ENCODE measurements around the gene CES2.

GRCh38 chr16:66895689-66895979 lies 39.7 kb upstream of the CES2 start:
- TF ChIP-seq, protein P1, sequence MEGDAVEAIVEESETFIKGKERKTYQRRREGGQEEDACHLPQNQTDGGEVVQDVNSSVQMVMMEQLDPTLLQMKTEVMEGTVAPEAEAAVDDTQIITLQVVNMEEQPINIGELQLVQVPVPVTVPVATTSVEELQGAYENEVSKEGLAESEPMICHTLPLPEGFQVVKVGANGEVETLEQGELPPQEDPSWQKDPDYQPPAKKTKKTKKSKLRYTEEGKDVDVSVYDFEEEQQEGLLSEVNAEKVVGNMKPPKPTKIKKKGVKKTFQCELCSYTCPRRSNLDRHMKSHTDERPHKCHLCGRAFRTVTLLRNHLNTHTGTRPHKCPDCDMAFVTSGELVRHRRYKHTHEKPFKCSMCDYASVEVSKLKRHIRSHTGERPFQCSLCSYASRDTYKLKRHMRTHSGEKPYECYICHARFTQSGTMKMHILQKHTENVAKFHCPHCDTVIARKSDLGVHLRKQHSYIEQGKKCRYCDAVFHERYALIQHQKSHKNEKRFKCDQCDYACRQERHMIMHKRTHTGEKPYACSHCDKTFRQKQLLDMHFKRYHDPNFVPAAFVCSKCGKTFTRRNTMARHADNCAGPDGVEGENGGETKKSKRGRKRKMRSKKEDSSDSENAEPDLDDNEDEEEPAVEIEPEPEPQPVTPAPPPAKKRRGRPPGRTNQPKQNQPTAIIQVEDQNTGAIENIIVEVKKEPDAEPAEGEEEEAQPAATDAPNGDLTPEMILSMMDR (IDR thresholded peaks at IDR 0.05; ENCODE audit: borderline replicate concordance, extremely low read depth, low read length, poor library complexity, severe bottlenecking): no peak
- no peak for TF ChIP-seq EZH2 (IDR thresholded peaks at IDR 0.05; ENCODE audit: borderline replicate concordance, low read depth, low read length, severe bottlenecking)
